HG02870 (cell line): ENCODE results near the gene ARID1B.

Experiments
- ATAC-seq: cut with Tn5 transposase; IDR thresholded peaks from one replicate; pipeline ENCODE4 v1.9.1; 2021; ENCODE audit warnings: mild to moderate bottlenecking, moderate library complexity; ENCODE audit not compliant: unreplicated experiment

Gene ARID1B

GRCh38 chr6:157013649-157014304, 236.6 kb downstream of the ARID1B start:
- no peak for ATAC-seq

GRCh38 chr6:157014871-157015270, 237.7 kb downstream of the ARID1B start:
- ATAC-seq, result no peak

- no peak for ATAC-seq
Observed at GRCh38 chr6:157017022-157017421, 239.8 kb downstream of the ARID1B start.

GRCh38 chr6:157017861-157018260, 240.7 kb downstream of the ARID1B start:
- no peak for ATAC-seq

GRCh38 chr6:157019115-157019641, 242.0 kb downstream of the ARID1B start:
- no peak for ATAC-seq

GRCh38 chr6:157019733-157020132, 242.6 kb downstream of the ARID1B start:
- no peak for ATAC-seq

- ATAC-seq, result no peak
Observed at GRCh38 chr6:157020398-157020797, 243.2 kb downstream of the ARID1B start.

GRCh38 chr6:157020881-157021343, 243.7 kb downstream of the ARID1B start:
- ATAC-seq, result peak; percentile 40

- peak; percentile 72 for ATAC-seq
Observed at GRCh38 chr6:157021344-157021992, 244.3 kb downstream of the ARID1B start.

- ATAC-seq, result peak; percentile 47
Observed at GRCh38 chr6:157021993-157022740, 245.0 kb downstream of the ARID1B start.

- no peak for ATAC-seq
Observed at GRCh38 chr6:157023958-157024357, 246.8 kb downstream of the ARID1B start.

GRCh38 chr6:157024745-157025144, 247.6 kb downstream of the ARID1B start:
- no peak for ATAC-seq

- no peak for ATAC-seq
Observed at GRCh38 chr6:157025437-157025836, 248.3 kb downstream of the ARID1B start.

- ATAC-seq, result peak; percentile 78
Observed at GRCh38 chr6:157029980-157030690, 253.0 kb downstream of the ARID1B start.

- no peak for ATAC-seq
Observed at GRCh38 chr6:157030755-157031154, 253.6 kb downstream of the ARID1B start.

- ATAC-seq, result no peak
Observed at GRCh38 chr6:157032923-157033322, 255.7 kb downstream of the ARID1B start.

- no peak for ATAC-seq
Observed at GRCh38 chr6:157033428-157034140, 256.4 kb downstream of the ARID1B start.

GRCh38 chr6:157034436-157035230, 257.5 kb downstream of the ARID1B start:
- no peak for ATAC-seq

- no peak for ATAC-seq
Observed at GRCh38 chr6:157035546-157035945, 258.4 kb downstream of the ARID1B start.
